ENCODE data around the gene LMBRD1. TPM values are rescaled to one million over a fixed set of nuclear protein-coding genes. Genes with fewer than 3 reads are reported as not detected.
A peak's percentile ranks its signal among the peaks of the same experiment; 100 is the strongest.

The LMBRD1 gene
- total and polyA plus RNA-seq, 2 of the 13 experiments (the other 11 are each of a cell fraction or from before 2014, with no cell fraction given), result 18.9 to 21.5 TPM

DNA sequence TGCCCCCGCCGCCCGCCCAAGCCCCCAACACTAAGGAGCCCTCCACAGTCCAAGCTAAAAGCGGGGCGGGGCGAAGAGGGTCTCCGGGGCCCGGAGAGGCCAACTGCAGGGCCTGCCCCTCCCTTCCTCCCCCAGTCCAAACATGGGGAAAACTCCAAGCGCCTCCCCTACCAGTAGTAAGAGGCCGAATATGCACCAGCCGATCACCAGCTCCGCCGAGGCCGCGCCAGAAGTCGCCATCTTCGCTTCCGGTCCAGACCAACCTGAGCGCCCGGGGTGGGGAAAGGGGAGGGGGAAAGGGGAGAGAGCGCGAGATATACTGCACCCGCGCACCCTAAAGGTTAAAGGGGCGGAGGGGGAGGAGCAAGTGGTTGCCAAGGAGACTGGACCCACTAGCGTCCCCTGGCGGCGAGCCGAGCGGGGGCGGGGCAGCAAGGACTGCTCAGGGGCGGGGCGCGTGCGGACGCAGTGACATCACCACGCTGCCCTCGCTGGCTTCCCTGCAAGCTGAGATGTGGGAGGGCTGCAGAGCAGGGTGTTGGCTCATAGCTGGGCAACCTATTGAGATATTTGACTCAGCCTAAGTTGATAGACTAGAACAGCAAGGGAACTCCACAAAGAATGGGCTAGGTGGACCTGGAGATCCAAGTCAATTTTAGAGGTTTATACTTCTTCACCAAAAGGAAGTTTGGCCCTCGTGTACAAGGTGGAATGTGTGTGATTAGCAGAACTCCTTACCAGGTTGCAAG lies at the start of gene LMBRD1 (continued):
- TF ChIP-seq FOXA3 (CRISPR knock-in tag; IDR thresholded peaks at IDR 0.05), result peak; percentile 49; the same call in 1 of the 2 replicates
- TF ChIP-seq, protein P1, sequence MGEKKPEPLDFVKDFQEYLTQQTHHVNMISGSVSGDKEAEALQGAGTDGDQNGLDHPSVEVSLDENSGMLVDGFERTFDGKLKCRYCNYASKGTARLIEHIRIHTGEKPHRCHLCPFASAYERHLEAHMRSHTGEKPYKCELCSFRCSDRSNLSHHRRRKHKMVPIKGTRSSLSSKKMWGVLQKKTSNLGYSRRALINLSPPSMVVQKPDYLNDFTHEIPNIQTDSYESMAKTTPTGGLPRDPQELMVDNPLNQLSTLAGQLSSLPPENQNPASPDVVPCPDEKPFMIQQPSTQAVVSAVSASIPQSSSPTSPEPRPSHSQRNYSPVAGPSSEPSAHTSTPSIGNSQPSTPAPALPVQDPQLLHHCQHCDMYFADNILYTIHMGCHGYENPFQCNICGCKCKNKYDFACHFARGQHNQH (CRISPR knock-in tag; IDR thresholded peaks at IDR 0.05), result peak; percentile 67; the same call in 1 of the 2 replicates
- peak; percentile 61 for TF ChIP-seq ELF3 (CRISPR knock-in tag; IDR thresholded peaks at IDR 0.05)
- TF ChIP-seq ZNF124 (CRISPR knock-in tag; IDR thresholded peaks at IDR 0.05), result no peak
- 0 out of 2 replicates have a peak, but pooled peaks have one; percentile 34 for TF ChIP-seq HOXD1 (CRISPR knock-in tag; IDR thresholded peaks at IDR 0.05)
- TF ChIP-seq STAT5B (CRISPR knock-in tag; IDR thresholded peaks at IDR 0.05), result no peak
- peak; percentile 78 for TF ChIP-seq GABPB1 (CRISPR knock-in tag; IDR thresholded peaks at IDR 0.05)
- TF ChIP-seq NFATC3 (CRISPR knock-in tag; IDR thresholded peaks at IDR 0.05), result no peak
- TF ChIP-seq MYC (CRISPR knock-in tag; IDR thresholded peaks at IDR 0.05; ENCODE audit: borderline replicate concordance), result peak; percentile 61; the same call in 1 of the 2 replicates
- TF ChIP-seq, protein P2, sequence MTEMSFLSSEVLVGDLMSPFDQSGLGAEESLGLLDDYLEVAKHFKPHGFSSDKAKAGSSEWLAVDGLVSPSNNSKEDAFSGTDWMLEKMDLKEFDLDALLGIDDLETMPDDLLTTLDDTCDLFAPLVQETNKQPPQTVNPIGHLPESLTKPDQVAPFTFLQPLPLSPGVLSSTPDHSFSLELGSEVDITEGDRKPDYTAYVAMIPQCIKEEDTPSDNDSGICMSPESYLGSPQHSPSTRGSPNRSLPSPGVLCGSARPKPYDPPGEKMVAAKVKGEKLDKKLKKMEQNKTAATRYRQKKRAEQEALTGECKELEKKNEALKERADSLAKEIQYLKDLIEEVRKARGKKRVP (CRISPR knock-in tag; IDR thresholded peaks at IDR 0.05), result 0 out of 4 replicates have a peak, but pooled peaks of 1 of the 2 experiments have one; percentile 29
- peak; percentile 98 for TF ChIP-seq CTCF (CRISPR knock-in tag; IDR thresholded peaks at IDR 0.05)
- TF ChIP-seq E2F1 (CRISPR knock-in tag; IDR thresholded peaks at IDR 0.05), result 0 out of 2 replicates have a peak, but pooled peaks have one; percentile 19
- no peak for TF ChIP-seq RFX5 (IDR thresholded peaks at IDR 0.05; ENCODE audit: low read depth, low read length)
- peak; percentile 44 for TF ChIP-seq AGO1 (IDR thresholded peaks at IDR 0.05; ENCODE audit: low read depth, low read length, poor library complexity, severe bottlenecking)
- no peak for TF ChIP-seq ZNF75D (CRISPR knock-in tag; IDR thresholded peaks at IDR 0.05; ENCODE audit: borderline replicate concordance)
- TF ChIP-seq ZNF589 (CRISPR knock-in tag; conservative IDR thresholded peaks at IDR 0.05), result no peak
- TF ChIP-seq POLR2A (IDR thresholded peaks at IDR 0.05; ENCODE audit: insufficient read depth in 1 of 2, low read depth in 2 of 2, low read length in 2 of 2), result peak; percentile 61 to 79; a peak in 3 of 4 replicates
- TF ChIP-seq, protein P3, sequence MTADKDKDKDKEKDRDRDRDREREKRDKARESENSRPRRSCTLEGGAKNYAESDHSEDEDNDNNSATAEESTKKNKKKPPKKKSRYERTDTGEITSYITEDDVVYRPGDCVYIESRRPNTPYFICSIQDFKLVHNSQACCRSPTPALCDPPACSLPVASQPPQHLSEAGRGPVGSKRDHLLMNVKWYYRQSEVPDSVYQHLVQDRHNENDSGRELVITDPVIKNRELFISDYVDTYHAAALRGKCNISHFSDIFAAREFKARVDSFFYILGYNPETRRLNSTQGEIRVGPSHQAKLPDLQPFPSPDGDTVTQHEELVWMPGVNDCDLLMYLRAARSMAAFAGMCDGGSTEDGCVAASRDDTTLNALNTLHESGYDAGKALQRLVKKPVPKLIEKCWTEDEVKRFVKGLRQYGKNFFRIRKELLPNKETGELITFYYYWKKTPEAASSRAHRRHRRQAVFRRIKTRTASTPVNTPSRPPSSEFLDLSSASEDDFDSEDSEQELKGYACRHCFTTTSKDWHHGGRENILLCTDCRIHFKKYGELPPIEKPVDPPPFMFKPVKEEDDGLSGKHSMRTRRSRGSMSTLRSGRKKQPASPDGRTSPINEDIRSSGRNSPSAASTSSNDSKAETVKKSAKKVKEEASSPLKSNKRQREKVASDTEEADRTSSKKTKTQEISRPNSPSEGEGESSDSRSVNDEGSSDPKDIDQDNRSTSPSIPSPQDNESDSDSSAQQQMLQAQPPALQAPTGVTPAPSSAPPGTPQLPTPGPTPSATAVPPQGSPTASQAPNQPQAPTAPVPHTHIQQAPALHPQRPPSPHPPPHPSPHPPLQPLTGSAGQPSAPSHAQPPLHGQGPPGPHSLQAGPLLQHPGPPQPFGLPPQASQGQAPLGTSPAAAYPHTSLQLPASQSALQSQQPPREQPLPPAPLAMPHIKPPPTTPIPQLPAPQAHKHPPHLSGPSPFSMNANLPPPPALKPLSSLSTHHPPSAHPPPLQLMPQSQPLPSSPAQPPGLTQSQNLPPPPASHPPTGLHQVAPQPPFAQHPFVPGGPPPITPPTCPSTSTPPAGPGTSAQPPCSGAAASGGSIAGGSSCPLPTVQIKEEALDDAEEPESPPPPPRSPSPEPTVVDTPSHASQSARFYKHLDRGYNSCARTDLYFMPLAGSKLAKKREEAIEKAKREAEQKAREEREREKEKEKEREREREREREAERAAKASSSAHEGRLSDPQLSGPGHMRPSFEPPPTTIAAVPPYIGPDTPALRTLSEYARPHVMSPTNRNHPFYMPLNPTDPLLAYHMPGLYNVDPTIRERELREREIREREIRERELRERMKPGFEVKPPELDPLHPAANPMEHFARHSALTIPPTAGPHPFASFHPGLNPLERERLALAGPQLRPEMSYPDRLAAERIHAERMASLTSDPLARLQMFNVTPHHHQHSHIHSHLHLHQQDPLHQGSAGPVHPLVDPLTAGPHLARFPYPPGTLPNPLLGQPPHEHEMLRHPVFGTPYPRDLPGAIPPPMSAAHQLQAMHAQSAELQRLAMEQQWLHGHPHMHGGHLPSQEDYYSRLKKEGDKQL (CRISPR knock-in tag; IDR thresholded peaks at IDR 0.05; ENCODE audit: low read depth), result no peak

All from HepG2 (cell line).